ENCODE measurements around the gene HPCAL1. TPM values are rescaled to one million over a fixed set of nuclear protein-coding genes. Genes with fewer than 3 reads are reported as not detected.

Gene HPCAL1
- total RNA-seq, 2 donors from 2014 or later = 27.2 to 27.4 TPM

DNA sequence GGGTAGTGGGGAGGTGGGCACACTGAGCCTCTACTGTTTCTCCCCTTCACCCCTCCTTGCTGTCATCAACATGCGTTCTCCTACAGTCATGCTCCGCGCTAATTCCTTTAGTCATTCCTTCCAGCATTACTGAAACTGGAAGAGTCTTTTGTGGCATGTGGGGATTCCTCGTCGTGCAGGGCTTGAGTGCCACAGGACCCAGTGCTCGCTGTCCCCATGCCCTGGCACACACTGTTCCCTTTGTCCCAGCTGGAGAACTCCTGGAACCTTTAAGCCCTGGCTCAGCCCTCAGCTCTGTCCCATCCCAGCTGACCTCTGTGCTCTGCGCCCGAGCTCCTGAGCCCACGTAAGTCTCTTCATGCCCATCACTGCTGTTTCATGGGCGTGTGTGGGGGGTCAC is 103.3 kb downstream of the HPCAL1 start:
- intact Hi-C loops (cut with DNase I) = loop anchor here (5.0 kb wide), 2 partner anchors 79 to 104 kb away; partner anchors contain the start of gene HPCAL1 (in 1 of the 2)
- DNase-seq = no peak
- ATAC-seq = peak in 1 of 2 donors; percentile 7

DNA sequence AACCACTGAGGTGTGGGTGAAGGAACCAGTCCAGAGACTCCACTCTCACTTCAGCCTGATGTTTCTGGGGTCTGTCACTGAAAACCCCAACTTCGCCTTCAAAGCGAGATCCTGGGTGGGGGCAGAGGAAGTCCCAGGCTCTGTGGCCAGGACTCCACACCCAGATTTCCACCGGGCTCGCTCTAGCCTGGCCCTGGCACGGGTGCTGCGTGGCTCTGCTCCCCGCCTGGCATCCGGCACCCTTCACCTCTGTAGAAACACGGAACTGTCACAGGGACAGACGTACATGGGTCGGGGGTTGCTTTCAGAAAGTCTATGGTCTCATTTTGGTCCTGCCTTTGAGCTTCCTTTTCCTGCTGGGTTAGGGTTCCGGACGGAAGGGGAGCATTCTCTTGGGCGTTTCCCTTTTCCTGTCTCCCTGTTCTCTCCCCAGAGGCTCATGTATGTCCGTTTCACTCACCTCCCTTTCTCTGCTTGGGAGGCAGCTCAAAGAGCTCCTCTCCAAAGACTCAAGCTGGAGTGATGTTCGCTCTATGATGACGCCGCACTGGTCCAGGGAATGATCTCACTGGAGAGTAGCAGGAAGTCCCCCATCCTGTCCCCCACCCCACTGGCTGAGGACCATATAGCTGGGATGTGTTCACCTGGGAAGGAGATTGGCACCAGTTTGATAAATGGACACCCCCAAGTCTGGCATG is 103.9 kb downstream of the HPCAL1 start:
- DNase-seq (no peak), ATAC-seq (no peak)
- intact Hi-C loops (cut with DNase I) = loop anchor here (5.0 kb wide), 2 partner anchors 79 to 104 kb away; partner anchors contain the start of gene HPCAL1 (in 1 of the 2)

DNA sequence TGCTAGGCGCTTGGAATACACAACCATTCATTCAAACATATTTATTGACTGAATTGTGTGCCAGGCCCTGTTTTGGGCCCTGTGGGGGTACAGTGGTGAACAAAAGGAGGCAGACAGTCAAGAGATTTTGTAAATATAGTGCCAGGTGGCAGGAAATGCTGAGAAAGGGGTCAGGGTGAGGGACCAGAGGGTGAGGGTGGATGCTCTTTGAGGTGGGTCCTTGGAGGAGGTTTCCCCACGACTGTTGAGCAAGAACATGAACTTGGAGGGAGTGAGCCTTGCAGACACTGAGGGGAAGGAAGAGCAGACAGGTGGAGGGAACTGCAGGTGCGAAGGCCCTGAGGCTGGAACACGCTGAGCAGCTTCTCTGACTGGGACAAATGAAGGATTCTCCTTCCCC is 104.7 kb downstream of the HPCAL1 start:
- intact Hi-C loops (cut with DNase I) = loop anchor here (5.0 kb wide), 2 partner anchors 80 to 105 kb away; partner anchors contain the start of gene HPCAL1 (in 1 of the 2)
- DNase-seq = no peak
- ATAC-seq = no peak

- DNase-seq (peak; percentile 75), ATAC-seq (peak; percentile 38 to 73)
- intact Hi-C loops (cut with DNase I) = loop anchor here (2.0 to 5.0 kb wide), 4 partner anchors 81 to 283 kb away; partner anchors contain the start of gene HPCAL1 (in 2 of the 2)
These were observed 105.3 kb downstream of the HPCAL1 start for GRCh38 chr2:10407841-10408648.

- peak; percentile 79 for DNase-seq
- intact Hi-C loops (cut with DNase I) = loop anchor here (2.0 to 5.0 kb wide), 4 partner anchors 82 to 284 kb away; partner anchors contain the start of gene HPCAL1 (in 2 of the 2)
These were observed 106.2 kb downstream of the HPCAL1 start for GRCh38 chr2:10408649-10409579.

DNA sequence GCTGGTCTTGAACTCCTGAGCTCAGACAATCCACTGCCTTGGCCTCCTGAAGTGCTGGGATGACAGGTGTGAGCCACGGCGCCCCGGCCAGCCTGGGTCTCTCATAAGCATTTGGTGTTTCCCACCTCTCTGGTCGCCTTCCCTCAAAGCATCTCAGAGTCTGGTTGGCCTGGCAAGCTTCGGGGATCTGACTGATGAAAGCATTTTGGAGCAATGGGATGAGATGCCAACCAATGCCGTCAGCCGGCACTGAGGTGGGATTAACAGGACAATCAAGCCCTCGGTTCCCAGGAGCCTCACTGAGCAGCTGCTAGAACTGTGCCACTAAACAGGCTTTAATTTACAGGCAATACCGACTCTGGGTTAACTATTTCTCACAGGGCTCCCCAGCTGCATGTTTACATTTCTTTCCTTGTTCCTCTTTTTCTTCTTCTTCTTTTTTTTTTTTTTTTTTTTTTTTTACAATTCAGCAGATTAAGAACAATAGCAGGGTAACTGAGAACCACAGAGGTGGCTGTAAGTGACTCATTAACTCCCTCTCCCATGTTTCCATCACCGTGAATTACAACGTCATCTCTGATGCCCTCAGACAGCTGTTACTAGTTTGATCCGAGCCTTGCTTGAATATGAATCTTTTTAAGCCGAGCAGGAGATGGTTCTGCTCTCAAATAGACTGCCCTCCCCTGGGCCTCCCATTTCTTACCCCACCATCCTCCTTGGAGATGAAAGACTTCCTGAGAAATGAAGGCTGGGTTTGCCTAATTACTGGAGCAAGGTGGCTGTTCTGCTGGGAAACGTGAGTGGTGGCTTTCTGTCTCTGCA is 107.5 kb downstream of the HPCAL1 start:
- no peak for ATAC-seq
- no peak for DNase-seq
- intact Hi-C loops (cut with DNase I) = loop anchor here in 1 of 2 donors (5.0 kb wide), 1 partner anchor 268 kb away; no protein-coding TSS in a partner anchor

More at GRCh38 chr2:10408649-10409579, 106.2 kb downstream of the HPCAL1 start:
- ATAC-seq = peak; percentile 70 to 75

DNA sequence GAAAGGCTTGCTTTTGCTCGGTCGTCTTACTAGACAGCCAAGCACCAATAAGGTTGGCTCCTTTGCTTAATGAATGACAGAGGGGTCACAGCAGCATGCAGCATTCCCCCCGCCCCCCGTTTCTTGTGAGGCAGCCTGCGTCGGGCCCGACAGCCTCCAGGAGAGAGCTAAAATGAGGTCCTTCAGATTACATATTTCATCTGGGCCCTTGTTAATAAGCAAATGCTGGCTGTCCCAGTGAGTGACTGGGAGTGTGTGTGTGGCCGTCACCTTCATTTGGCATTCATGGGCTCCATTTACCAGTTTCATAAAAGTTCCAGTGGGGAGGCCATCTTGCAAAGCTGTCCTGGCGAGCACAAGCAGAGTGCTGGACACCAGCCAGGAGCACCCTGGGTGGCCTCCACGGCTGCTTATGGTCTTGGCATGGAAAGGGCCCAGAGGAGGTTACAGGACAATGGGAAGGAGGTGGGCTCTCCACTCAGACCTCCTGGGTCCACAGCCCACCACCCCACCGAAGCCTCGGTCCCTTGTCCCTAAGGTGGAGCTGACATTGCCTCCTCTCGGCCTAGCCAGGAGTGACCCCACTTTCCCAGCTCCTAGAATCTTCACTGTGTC is 108.2 kb downstream of the HPCAL1 start:
- no peak for DNase-seq
- no peak for ATAC-seq
- intact Hi-C loops (cut with DNase I) = loop anchor here in 1 of 2 donors (5.0 kb wide), 1 partner anchor 269 kb away; no protein-coding TSS in a partner anchor

GRCh38 chr2:10411557-10411956 is 108.9 kb downstream of the HPCAL1 start:
- ATAC-seq (no peak), DNase-seq (no peak)
- intact Hi-C loops (cut with DNase I) = loop anchor here in 1 of 2 donors (5.0 kb wide), 1 partner anchor 269 kb away; no protein-coding TSS in a partner anchor

DNA sequence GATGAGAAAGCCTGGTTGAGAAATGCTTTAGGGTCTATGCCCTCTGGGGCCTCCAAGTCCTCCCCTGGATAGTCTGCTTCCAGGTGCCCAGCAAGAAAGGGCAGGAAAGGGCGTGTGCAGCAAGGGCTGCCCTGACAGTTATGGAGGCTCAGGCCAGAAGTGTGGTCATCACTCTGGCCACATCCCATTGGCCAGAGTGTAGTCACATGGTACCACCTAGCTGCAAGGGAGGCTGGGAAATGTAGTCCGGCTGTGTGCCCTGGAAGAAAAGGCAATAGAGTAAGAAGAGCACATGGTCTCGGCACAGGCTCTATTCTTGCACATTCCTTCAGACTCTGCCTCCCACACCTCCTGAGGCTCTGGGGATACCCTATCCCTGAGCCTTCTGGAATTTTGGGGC is 109.7 kb downstream of the HPCAL1 start:
- intact Hi-C loops (cut with DNase I) = loop anchor here in 1 of 2 donors (5.0 kb wide), 1 partner anchor 270 kb away; no protein-coding TSS in a partner anchor
- no peak for ATAC-seq

DNA sequence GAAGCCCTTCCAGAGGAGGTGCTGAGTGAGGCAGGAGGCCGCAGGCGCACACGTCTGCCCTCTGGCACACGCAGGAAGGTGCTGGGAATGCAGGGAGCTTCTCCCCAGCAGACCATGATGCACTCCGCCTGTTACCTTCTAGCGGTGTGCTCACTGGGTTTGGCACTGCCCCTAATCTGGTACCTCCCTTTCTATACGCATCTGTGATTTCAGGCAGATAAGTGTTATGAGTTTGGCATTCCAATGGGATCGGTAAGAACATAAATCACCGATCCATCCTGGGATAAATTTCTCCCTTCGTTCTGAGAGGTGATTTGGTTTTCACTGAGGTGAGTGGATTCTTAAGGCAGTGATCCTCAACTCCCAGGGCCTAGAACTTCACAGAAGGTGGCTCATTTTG is 110.8 kb downstream of the HPCAL1 start:
- DNase-seq (no peak), ATAC-seq (peak in 1 of 2 donors; percentile 18)
- intact Hi-C loops (cut with DNase I) = loop anchor here in 1 of 2 donors (5.0 kb wide), 1 partner anchor 271 kb away; no protein-coding TSS in a partner anchor

More for the DNA sequence above, 109.7 kb downstream of the HPCAL1 start:
- DNase-seq = no peak

DNA sequence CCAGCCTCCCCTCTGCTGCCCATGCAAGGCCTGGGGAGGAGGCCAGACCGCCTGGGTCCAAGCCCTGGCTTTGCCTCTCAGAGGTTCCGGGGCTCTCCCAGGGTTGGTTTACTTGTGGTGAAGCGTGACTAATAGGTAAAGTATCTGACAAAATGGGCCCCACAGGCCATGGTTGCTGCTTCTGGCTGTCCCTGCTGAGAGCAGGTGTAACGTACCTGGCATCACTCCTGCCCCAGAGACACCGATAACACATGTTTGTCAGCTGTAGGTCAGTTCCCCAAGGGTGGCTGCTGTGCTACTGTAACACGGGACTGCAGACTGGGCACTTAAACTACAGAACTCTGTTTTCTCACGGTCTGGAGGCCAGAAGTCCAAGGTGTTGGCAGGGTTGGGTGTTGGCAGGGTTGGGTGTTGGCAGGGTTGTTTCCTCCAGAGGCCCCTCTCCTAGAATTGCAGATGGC is 111.3 kb downstream of the HPCAL1 start:
- peak; percentile 34 to 60 for ATAC-seq
- DNase-seq = no peak
- intact Hi-C loops (cut with DNase I) = loop anchor here in 1 of 2 donors (5.0 kb wide), 1 partner anchor 272 kb away; no protein-coding TSS in a partner anchor

DNA sequence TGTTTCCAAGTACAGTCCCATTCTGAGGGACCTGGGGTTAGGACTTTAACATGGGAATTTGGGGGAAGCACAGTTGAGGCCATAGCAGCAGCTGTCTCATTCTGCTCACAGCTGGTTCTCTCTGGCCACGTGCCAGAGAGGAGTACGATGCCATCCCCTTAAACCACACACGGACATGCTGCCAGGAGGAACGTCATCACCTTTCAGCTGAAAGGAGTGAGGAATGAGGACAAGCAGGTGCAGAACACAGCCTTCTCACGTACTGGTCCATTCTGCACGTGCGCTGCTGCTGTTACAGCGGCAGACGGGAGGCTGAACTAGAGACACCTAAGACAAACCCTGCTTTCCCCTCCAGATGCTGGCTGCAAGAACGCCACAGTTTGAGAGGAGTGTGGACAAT is 111.9 kb downstream of the HPCAL1 start:
- ATAC-seq (peak; percentile 16 to 26), DNase-seq (no peak)
- intact Hi-C loops (cut with DNase I) = loop anchor here in 1 of 2 donors (5.0 kb wide), 1 partner anchor 272 kb away; no protein-coding TSS in a partner anchor

DNA sequence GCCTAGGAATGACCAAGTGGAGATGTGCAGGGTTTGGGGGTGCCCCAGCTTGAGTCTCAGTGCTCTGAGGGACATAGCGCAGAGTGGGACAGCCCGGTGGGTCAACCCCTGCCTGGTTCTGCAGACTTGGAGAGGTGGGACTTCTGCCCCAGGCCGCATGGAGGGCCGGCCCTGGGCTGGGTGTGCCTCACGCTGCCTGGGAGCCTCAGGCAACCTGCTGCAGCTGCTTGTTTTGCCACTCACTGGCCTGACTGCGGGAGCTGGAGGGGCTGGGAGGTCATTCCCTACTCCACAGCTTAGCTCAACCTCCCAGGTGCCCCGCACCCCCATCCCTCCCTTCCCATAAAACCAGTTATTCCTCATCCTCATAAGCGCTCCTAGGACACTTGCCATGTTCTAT is 112.3 kb downstream of the HPCAL1 start:
- ATAC-seq (no peak), DNase-seq (no peak)
- intact Hi-C loops (cut with DNase I) = no loop called here

DNA sequence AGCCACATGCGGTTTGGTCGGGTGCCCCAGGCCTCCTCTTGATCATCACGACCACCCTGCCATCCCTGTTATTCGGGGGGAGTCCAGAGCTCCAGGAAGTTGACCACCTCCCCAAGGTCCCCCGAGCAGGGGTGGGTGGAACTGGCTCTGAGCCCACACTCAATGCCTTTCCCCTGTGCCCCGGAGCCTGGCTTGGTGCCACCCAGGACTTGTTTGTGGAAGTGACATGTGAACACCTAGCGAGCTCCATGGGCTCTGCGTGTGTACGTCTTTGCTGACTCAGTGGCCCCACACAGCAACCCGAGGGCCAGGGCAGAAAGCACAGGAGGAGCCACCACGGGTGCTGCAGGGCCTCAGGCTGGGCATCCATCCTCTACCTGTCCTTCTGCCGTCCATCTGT is 112.9 kb downstream of the HPCAL1 start:
- DNase-seq = no peak
- ATAC-seq = no peak
- intact Hi-C loops (cut with DNase I) = no loop called here

DNA sequence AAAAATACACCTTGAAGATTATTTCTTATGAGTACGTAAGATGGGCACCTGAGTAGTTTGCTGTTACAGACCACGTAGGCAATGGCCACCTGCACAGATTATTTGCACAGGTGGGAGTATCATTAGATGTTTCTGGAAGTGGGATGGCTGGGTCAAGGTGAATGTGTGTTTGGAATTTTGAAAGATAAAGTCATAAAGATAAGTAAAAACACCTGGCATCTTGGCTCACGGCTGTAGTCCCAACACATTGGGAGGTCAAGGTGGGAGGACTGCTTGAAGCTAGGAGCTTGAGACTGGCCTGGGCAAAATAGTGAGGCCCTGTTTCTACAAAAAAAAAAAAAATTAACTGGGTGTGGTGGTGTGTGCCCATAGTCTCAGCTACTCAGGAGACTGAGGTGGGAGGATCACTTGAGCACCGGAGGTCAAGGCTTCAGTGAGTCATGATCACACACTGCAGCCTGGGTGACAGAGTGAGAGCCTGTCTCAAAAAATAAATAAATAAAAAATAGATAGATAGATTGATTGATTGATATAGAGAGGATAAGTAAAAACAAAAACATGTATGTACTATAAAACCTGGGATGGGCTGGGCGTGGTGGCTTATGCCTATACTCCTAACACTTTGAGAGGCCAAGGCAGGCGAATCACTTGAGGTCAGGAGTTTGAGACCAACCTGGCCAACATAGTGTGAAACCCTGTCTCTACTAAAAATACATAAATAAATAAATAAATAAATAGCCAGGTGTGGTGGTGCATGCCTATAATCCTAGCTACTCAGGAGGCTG is 115.0 kb downstream of the HPCAL1 start:
- intact Hi-C loops (cut with DNase I) = no loop called here
- no peak for DNase-seq
- no peak for ATAC-seq

Data from left cardiac atrium (tissue), 4 donors.